HG02852 (cell line): ENCODE measurements around the gene KCNA4.
"Not testable (repeated sequence)": the region's sequence is repeated elsewhere in the genome, so short reads cannot be mapped to it uniquely, and the experiment has no call there.

Experiments used
- ATAC-seq: cut with Tn5 transposase; IDR thresholded peaks from one replicate; pipeline ENCODE4 v1.9.1; 2021; ENCODE audit warnings: mild to moderate bottlenecking, moderate library complexity; ENCODE audit not compliant: unreplicated experiment

The KCNA4 gene

GRCh38 chr11:30000986-30001750 lies 15.7 kb downstream of the KCNA4 start:
- ATAC-seq, result no peak

GRCh38 chr11:29996016-29996415 lies 20.8 kb downstream of the KCNA4 start:
- peak; percentile 87 for ATAC-seq

GRCh38 chr11:29989174-29989970 lies 27.5 kb downstream of the KCNA4 start:
- ATAC-seq, result no peak

- ATAC-seq, result no peak
Measured at GRCh38 chr11:29985248-29985647, 31.6 kb downstream of the KCNA4 start.

DNA sequence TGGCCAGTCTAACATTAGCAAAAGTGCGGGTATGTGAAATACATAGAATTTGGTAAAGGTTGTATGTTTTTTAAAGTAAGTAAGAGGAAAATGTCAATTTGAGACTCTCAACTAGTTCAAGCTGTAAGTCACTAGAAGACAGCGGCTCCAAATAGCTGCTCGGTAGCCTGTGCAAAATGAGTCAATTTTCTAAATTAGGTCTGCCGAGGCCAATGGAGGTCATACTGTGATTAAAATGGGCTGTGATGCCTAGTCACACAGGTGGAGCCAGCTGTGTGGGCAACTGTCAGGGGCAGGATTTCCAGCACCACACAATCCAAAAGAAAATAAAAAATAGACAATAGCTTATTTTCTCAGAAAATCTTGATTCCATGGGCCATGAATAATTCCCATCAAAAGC lies 32.3 kb downstream of the KCNA4 start:
- no peak for ATAC-seq

- ATAC-seq, result no peak
Measured at GRCh38 chr11:29978549-29978948, 38.3 kb downstream of the KCNA4 start.

DNA sequence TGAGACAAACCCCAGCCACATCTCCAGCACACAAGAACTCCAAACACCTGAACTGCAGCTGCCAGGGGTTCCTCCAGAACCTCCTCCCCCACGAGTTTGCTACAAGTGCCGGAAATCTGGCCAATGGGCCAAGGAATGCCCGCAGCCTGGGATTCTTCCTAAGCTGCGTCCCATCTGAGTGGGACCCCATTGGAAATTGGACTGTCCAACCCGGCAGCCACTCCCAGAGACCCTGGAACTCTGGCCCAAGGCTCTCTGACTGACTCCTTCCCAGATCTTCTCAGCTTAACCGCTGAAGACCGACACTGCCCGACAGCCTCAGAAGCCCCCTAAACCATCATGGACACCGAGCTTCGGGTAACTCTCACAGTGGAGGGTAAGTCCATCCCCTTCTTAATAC lies 41.2 kb downstream of the KCNA4 start:
- not testable (repeated sequence) for ATAC-seq

- no peak for ATAC-seq
Measured at GRCh38 chr11:29963796-29964195, 53.0 kb downstream of the KCNA4 start.

- ATAC-seq, result no peak
Measured at GRCh38 chr11:29963036-29963435, 53.8 kb downstream of the KCNA4 start.

GRCh38 chr11:29962243-29962642 lies 54.6 kb downstream of the KCNA4 start:
- ATAC-seq, result no peak
